Measurements from ENCODE around the gene MAGI2. TPM values are rescaled to one million over a fixed set of nuclear protein-coding genes. Genes with fewer than 3 reads are reported as not detected.
"Not testable (repeated sequence)": the region's sequence is repeated elsewhere in the genome, so short reads cannot be mapped to it uniquely, and the experiment has no call there.

Gene MAGI2
- total and polyA plus RNA-seq, 4 donors: 0.37 to 4.1 (median 1.4) TPM

DNA sequence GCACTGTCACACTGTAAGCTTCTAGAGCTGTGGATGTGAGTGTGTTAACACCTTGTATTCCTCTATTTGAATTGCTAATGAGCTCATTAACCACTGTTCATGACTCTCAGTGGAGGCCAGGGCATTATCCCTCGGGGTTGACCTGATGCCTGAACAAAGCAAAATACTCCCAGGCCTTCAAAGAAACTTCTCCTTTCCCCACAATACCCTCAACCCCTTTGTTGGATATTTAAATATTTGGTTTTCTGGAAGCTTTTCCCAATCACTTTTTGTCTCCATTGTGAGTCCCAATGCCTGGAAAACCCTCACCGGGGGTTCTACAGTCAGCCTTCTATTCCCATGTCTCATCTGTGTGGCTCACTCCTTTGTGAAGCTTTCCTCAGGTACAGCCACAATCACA lies 874.8 kb downstream of the MAGI2 start:
- no peak for TF ChIP-seq ZBTB33 (IDR thresholded peaks at IDR 0.05)
- TF ChIP-seq JUND (IDR thresholded peaks at IDR 0.05): no peak
- TF ChIP-seq EGR1 (IDR thresholded peaks at IDR 0.05; ENCODE audit: low read depth in 2 of 2): no peak
- no peak for TF ChIP-seq RAD21 (IDR thresholded peaks at IDR 0.05)
- TF ChIP-seq, protein P1, sequence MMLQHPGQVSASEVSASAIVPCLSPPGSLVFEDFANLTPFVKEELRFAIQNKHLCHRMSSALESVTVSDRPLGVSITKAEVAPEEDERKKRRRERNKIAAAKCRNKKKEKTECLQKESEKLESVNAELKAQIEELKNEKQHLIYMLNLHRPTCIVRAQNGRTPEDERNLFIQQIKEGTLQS (IDR thresholded peaks at IDR 0.05): no peak
- TF ChIP-seq, protein P2, sequence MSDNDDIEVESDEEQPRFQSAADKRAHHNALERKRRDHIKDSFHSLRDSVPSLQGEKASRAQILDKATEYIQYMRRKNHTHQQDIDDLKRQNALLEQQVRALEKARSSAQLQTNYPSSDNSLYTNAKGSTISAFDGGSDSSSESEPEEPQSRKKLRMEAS (IDR thresholded peaks at IDR 0.05): no peak
- TF ChIP-seq FOXA1 (IDR thresholded peaks at IDR 0.05): no peak
- no peak for TF ChIP-seq RXRA (IDR thresholded peaks at IDR 0.05)
- TF ChIP-seq, protein P3, sequence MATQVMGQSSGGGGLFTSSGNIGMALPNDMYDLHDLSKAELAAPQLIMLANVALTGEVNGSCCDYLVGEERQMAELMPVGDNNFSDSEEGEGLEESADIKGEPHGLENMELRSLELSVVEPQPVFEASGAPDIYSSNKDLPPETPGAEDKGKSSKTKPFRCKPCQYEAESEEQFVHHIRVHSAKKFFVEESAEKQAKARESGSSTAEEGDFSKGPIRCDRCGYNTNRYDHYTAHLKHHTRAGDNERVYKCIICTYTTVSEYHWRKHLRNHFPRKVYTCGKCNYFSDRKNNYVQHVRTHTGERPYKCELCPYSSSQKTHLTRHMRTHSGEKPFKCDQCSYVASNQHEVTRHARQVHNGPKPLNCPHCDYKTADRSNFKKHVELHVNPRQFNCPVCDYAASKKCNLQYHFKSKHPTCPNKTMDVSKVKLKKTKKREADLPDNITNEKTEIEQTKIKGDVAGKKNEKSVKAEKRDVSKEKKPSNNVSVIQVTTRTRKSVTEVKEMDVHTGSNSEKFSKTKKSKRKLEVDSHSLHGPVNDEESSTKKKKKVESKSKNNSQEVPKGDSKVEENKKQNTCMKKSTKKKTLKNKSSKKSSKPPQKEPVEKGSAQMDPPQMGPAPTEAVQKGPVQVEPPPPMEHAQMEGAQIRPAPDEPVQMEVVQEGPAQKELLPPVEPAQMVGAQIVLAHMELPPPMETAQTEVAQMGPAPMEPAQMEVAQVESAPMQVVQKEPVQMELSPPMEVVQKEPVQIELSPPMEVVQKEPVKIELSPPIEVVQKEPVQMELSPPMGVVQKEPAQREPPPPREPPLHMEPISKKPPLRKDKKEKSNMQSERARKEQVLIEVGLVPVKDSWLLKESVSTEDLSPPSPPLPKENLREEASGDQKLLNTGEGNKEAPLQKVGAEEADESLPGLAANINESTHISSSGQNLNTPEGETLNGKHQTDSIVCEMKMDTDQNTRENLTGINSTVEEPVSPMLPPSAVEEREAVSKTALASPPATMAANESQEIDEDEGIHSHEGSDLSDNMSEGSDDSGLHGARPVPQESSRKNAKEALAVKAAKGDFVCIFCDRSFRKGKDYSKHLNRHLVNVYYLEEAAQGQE (IDR thresholded peaks at IDR 0.05): no peak
- no peak for TF ChIP-seq FOXA2 (IDR thresholded peaks at IDR 0.05)
- no peak for TF ChIP-seq CTCF (IDR thresholded peaks at IDR 0.05; ENCODE audit: low read depth, low read length, missing input control)
- no peak for TF ChIP-seq NR2F2 (IDR thresholded peaks at IDR 0.05)
- no peak for TF ChIP-seq SP1 (IDR thresholded peaks at IDR 0.05)
- no peak for TF ChIP-seq YY1 (IDR thresholded peaks at IDR 0.05)
- no peak for TF ChIP-seq HNF4A (conservative IDR thresholded peaks at IDR 0.05)
- H3K4me1 ChIP-seq (ENCODE audit: control insufficient read depth in 4 of 4, insufficient read depth in 4 of 4, low read length in 3 of 4): no peaks in the 10 kb centered on the region
- H3K9ac ChIP-seq (ENCODE audit: low read depth in 1 of 2, low read length in 2 of 2): no peak overlapping the region
- WGBS: 36% methylated on average over 2 of the region's 2 CpGs
- no peaks in the 10 kb centered on the region for H3K9me3 ChIP-seq (ENCODE audit: control insufficient read depth in 4 of 4, low read length in 3 of 4)
- DNase-seq (ENCODE audit: low spot score): no peak
- H3K27me3 ChIP-seq (ENCODE audit: control insufficient read depth in 4 of 4, insufficient read depth in 4 of 4, low read length in 3 of 4): no peaks in the 10 kb centered on the region
- no peak overlapping the region for H3K27ac ChIP-seq (ENCODE audit: low read depth in 1 of 2, low read length in 2 of 2)
- no peak overlapping the region for H3K4me3 ChIP-seq (ENCODE audit: low read depth in 1 of 3, low read length in 3 of 3)
- no peaks in the 10 kb centered on the region for H3K36me3 ChIP-seq (ENCODE audit: control insufficient read depth in 4 of 4, insufficient read depth in 3 of 4, low read depth in 1 of 4, low read length in 3 of 4)

GRCh38 chr7:78577174-78577952 lies 876.1 kb downstream of the MAGI2 start:
- H3K27me3 ChIP-seq (ENCODE audit: control insufficient read depth in 4 of 4, insufficient read depth in 4 of 4, low read length in 3 of 4); DNase-seq (ENCODE audit: low spot score); H3K36me3 ChIP-seq (ENCODE audit: control insufficient read depth in 4 of 4, insufficient read depth in 3 of 4, low read depth in 1 of 4, low read length in 3 of 4); H3K4me3 ChIP-seq (ENCODE audit: low read depth in 1 of 3, low read length in 3 of 3); H3K9ac ChIP-seq (ENCODE audit: low read depth in 1 of 2, low read length in 2 of 2); H3K9me3 ChIP-seq (ENCODE audit: control insufficient read depth in 4 of 4, low read length in 3 of 4); H3K27ac ChIP-seq (ENCODE audit: low read depth in 1 of 2, low read length in 2 of 2); H3K4me1 ChIP-seq (ENCODE audit: control insufficient read depth in 4 of 4, insufficient read depth in 4 of 4, low read length in 3 of 4): not testable (repeated sequence)
- WGBS: 86% methylated on average over 6 of the region's 7 CpGs

Measured in liver (tissue), 9 donors.